ENCODE results near the gene PSMA2. TPM values are rescaled to one million over a fixed set of nuclear protein-coding genes. Genes with fewer than 3 reads are reported as not detected.

The PSMA2 gene
- total and polyA plus RNA-seq, 8 donors, result 9.4 to 278 (median 136) TPM

DNA sequence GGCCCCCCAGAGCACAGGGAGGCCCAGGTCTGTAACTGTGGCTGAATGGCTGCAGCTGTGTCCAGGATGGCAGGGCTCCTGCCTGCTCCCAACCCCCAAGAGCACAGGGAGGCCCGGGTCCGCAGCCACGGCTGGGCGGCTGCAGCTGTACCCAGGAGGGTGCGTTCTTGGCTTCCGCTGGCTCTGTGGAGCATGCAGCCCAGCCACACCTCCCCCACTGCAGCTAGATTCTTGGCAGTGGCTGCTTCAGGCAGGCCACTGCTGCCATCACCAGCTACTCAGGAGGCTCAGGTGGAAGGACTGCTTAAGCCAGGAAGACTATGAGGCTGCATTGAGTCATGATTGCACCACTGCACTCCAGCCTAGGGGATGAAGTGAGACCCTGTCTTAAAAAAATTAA, 48.0 kb downstream of the PSMA2 start:
- H3K36me3 ChIP-seq, result no peaks in the 10 kb centered on the region
- no peak overlapping the region for H3K4me3 ChIP-seq
- H3K27me3 ChIP-seq, result no peaks in the 10 kb centered on the region
- no peak overlapping the region for H3K27ac ChIP-seq
- DNase-seq, result no peak
- H3K4me1 ChIP-seq, result peaks cover 12 to 22% (median 16%) of the 10 kb centered on the region in 4 donors
- TF ChIP-seq POLR2AphosphoS5 (IDR thresholded peaks at IDR 0.05) (no peak), POLR2A (IDR thresholded peaks at IDR 0.05) (no peak), EP300 (IDR thresholded peaks at IDR 0.05) (no peak)
- TF ChIP-seq, protein P1, sequence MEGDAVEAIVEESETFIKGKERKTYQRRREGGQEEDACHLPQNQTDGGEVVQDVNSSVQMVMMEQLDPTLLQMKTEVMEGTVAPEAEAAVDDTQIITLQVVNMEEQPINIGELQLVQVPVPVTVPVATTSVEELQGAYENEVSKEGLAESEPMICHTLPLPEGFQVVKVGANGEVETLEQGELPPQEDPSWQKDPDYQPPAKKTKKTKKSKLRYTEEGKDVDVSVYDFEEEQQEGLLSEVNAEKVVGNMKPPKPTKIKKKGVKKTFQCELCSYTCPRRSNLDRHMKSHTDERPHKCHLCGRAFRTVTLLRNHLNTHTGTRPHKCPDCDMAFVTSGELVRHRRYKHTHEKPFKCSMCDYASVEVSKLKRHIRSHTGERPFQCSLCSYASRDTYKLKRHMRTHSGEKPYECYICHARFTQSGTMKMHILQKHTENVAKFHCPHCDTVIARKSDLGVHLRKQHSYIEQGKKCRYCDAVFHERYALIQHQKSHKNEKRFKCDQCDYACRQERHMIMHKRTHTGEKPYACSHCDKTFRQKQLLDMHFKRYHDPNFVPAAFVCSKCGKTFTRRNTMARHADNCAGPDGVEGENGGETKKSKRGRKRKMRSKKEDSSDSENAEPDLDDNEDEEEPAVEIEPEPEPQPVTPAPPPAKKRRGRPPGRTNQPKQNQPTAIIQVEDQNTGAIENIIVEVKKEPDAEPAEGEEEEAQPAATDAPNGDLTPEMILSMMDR (IDR thresholded peaks at IDR 0.05), result no peak
- 81 to 92% (median 91%) methylated on average over 6 of the region's 6 CpGs; no CpG with 5 or more reads in 1 of the 5 donors for WGBS, 5 donors
- intact Hi-C loops (cut with DNase I; ENCODE audit: low total_unique reads), result no loop called here
- H3K9me3 ChIP-seq, result no peaks in the 10 kb centered on the region

DNA sequence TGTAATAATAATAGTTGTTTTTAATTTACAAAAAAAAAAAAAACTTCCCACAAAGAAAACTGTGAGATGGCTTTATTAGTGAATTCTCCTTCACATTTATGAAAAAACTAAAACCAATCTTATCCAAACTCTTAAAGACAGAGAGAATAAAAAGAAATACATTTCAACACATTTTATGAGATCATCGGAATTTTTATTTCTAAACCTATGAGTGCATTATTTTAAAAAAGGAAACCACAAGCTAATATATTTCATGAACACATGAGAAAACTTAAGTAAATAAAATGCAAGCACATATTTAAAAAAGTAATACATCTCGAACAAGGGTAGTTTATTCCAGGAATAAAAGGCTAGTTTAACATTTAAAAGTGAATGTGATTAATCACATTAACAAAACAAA, 51.6 kb downstream of the PSMA2 start:
- Histone ChIP-seq H3K9me3 (no peaks in the 10 kb centered on the region), H3K4me3 (no peak overlapping the region), H3K36me3 (no peaks in the 10 kb centered on the region), H3K27me3 (no peaks in the 10 kb centered on the region), H3K27ac (no peak overlapping the region), H3K4me1 (no peaks in the 10 kb centered on the region)
- WGBS, 5 donors, result 61 to 75% (median 73%) methylated on average over 2 of the region's 2 CpGs
- intact Hi-C loops (cut with DNase I; ENCODE audit: low total_unique reads), result no loop called here
- DNase-seq, result no peak
- TF ChIP-seq POLR2AphosphoS5 (IDR thresholded peaks at IDR 0.05) (no peak), POLR2A (IDR thresholded peaks at IDR 0.05) (no peak), EP300 (IDR thresholded peaks at IDR 0.05) (no peak)
- TF ChIP-seq, protein P1 (IDR thresholded peaks at IDR 0.05), result no peak

DNA sequence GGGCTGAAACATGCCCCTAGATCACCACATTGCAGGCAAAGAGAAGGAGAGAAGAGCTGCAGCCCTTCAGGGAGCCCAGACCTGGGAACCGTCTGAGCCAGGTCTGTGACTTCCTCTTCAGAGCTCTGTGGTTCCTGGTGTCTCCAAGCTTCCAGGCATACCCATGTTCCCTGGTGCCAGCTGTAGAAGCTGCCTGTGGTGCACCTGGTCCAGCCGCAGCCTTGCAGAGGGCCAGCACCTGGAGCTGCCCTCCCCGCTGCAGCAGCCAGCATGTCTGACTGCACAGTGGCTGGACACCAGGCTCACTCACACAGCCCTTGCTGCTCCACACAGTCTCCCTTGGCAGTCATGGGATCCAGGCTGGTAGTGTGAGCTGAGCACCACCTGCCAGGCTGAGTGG, 53.7 kb downstream of the PSMA2 start:
- H3K4me3 ChIP-seq, result no peak overlapping the region
- DNase-seq, result no peak
- intact Hi-C loops (cut with DNase I; ENCODE audit: low total_unique reads), result no loop called here
- no peak overlapping the region for H3K27ac ChIP-seq
- H3K27me3 ChIP-seq, result no peaks in the 10 kb centered on the region
- H3K36me3 ChIP-seq, result no peaks in the 10 kb centered on the region
- TF ChIP-seq EP300 (IDR thresholded peaks at IDR 0.05) (no peak), POLR2A (IDR thresholded peaks at IDR 0.05) (no peak), POLR2AphosphoS5 (IDR thresholded peaks at IDR 0.05) (no peak)
- TF ChIP-seq, protein P1 (IDR thresholded peaks at IDR 0.05), result no peak
- no peaks in the 10 kb centered on the region for H3K4me1 ChIP-seq
- no peaks in the 10 kb centered on the region for H3K9me3 ChIP-seq
- 71 to 100% (median 83%) methylated on average over 1 to 3 of the region's 3 CpGs for WGBS, 5 donors

DNA sequence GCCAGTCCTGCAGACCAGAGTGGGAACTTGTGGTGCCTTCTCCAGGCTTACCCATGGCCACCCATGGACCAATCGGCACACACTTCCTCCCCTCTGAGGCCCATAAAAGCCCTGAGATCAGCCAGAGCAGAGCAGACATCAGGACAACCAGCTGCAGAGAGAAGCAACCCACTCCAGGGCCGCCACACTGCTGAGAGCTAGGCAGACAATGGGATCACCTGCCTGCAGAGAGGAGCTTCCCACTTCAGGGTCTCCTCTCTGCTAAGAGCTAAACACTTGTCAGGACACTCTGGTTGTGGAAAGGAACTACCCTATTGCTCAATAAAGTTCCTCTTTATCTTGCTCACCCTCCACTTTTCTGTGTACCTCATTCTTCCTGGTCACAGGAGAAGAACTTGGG, 54.1 kb downstream of the PSMA2 start:
- DNase-seq, result no peak
- 63 to 89% (median 82%) methylated on average over 1 to 2 of the region's 2 CpGs for WGBS, 5 donors
- no peaks in the 10 kb centered on the region for H3K27me3 ChIP-seq
- H3K4me1 ChIP-seq, result no peaks in the 10 kb centered on the region
- H3K36me3 ChIP-seq, result no peaks in the 10 kb centered on the region
- intact Hi-C loops (cut with DNase I; ENCODE audit: low total_unique reads), result no loop called here
- TF ChIP-seq POLR2AphosphoS5 (IDR thresholded peaks at IDR 0.05), result no peak
- TF ChIP-seq, protein P1 (IDR thresholded peaks at IDR 0.05), result no peak
- no peak for TF ChIP-seq POLR2A (IDR thresholded peaks at IDR 0.05)
- TF ChIP-seq EP300 (IDR thresholded peaks at IDR 0.05), result no peak
- H3K9me3 ChIP-seq, result no peaks in the 10 kb centered on the region
- H3K4me3 ChIP-seq, result no peak overlapping the region
- H3K27ac ChIP-seq, result no peak overlapping the region

Measured in stomach (tissue), 9 donors.